Ramos (cell line): ENCODE measurements around the gene TOM1.

Experiments
- in situ Hi-C: fragments of 300-500 bp; cut with MboI; formaldehyde crosslinking; loops from one replicate; pipeline ENCODE4 v1.14.3; 2022; ENCODE audit warnings: low sequenced_read_pairs; ENCODE audit not compliant: unreplicated experiment

TOM1 gene

DNA sequence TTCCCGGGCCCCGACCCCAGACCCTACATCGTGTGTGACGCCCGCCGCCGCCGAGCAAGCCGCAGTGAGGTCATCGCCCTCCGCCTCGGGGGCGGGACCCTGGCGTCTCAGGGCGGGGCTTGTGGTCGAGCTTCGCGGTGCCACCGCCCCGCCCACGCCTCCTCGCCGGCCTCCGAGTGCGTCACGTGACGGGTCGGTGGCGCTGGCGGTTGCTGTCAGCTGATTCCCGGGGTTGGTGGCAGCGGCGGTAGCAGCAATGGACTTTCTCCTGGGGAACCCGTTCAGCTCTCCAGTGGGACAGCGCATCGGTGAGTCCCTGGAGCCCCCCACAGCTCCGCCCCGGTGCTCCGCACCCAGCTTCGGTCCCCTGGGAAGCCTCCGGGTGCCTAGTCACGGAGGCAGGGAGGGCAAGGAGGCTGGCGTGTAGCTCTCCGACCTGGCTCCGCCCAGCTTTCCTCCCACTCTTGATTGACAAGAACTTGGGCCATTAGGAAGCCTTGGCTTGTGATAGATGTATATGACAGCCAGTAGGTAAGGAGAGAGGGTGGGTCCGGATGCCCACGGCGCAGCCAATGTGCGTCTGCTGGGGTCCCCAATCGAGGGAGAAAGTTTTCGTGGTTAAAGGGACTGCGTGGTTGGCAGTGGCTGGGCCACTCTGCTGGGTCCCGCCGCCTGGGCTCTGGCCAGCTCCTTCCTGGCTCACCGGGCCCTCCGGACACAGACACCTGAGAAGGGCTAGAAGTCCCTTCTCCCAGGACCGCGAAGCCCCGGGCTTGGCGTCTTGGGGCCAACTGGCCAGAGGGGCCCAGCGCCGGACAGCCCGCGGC, at the start of gene TOM1:
Gene TOM1 (plus strand): TSS at position 222 of the 827 bp plus-strand sequence. CDS start 35 bp downstream, at position 257.
- in situ Hi-C loops, result no loop called here

DNA sequence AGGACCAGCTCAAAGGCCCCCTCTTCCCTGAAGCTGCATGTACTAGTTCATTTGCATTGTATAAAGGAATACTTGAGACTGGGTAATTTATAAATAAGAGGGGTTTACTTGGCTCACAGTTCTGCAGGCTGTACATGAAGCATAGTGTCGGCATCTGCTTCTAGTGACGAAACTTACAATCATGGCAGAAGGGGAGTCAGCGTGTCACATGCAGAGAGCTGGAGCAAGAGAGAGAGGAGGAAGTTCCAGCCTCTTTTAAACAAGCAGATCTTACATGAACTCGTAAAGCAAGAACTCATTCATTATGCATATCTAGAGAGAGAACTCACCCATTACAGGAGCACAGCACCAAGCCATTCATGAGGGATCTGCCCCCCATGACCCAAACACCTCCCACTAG, 49.5 kb upstream of the TOM1 start:
- in situ Hi-C loops, result no loop called here

DNA sequence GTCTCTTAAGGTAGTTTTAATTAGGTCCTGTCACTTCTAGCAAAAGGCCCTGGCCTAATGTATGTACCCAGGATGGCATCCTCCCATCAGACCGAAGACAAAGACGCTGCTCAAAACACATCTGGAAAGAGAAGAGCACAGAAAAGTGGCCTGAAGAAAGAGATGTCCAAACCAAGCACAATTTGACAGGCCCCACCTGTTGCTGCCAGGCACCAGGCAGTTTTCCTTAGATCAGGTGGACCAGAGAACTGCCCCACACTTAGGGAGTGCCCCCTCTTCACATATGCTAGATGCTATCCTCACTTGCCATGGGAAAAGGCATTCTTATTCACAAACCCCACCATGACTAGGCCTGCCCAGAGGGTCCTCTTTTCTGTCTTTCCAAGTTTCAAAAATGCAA, 45.7 kb upstream of the TOM1 start:
- in situ Hi-C loops, result no loop called here

DNA sequence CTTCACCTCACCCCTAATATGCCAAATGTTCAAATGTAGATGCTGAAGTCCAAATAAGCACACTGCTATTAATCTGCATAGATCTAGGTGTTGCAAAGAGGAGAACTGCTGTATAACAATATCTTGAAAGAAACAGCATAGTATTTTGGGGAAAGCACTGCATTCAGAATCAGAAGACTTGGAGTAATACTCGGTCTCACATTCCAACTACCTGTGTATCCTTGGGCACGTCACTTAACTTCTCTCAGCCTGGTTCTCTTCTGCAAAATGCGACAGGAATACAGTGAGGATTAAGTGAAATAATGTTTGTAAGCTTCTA, 42.7 kb upstream of the TOM1 start:
- in situ Hi-C loops, result no loop called here

DNA sequence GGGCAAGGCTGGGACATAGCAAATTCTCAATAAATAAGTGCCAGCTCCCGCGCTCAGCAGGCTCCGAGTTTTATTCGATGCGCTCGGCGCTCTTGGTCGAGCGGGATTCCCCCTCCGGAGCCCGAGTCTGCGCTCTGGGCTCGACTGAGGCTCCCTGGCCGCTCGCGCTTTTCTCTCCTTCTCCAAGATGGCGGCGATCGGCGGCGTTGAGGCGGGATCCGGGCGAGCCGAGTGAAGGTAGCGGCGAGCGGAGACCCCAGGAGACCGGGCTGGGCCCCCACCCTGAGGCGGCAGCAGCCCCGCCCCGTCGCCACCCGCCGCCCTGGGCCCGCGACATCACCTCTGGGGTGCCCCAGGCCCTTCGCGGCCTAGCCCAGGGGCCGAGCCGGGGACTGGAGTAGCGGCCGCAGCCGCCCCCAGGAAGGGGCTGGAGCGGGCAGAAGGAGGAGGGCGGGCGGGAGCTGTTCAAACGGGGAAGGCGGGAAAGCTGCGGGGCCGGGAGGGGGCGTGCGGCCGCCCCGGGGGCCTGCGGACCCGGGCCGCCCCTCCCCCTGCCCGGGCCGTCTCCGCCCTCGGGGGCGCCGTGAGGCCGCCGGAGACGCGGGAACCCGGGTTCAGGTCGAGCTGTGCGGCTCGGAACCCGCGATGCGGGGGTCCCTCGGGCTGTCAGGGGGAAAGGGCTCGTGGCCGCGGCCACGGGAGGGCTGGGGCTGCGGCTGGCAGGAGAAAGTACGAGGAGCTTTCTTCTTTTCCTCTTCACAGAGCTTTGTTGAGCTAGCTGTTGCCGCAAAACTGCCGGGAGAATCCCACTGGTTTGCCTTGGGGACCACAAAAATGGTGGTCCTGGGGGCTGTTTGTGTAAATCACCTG, 42.1 kb upstream of the TOM1 start, which contains the start of gene HMGXB4:
Gene HMGXB4 (plus strand): TSS at position 173 of the 870 bp plus-strand sequence. CDS start 4,898 bp downstream, outside the sequence.
- in situ Hi-C loops, result no loop called here

DNA sequence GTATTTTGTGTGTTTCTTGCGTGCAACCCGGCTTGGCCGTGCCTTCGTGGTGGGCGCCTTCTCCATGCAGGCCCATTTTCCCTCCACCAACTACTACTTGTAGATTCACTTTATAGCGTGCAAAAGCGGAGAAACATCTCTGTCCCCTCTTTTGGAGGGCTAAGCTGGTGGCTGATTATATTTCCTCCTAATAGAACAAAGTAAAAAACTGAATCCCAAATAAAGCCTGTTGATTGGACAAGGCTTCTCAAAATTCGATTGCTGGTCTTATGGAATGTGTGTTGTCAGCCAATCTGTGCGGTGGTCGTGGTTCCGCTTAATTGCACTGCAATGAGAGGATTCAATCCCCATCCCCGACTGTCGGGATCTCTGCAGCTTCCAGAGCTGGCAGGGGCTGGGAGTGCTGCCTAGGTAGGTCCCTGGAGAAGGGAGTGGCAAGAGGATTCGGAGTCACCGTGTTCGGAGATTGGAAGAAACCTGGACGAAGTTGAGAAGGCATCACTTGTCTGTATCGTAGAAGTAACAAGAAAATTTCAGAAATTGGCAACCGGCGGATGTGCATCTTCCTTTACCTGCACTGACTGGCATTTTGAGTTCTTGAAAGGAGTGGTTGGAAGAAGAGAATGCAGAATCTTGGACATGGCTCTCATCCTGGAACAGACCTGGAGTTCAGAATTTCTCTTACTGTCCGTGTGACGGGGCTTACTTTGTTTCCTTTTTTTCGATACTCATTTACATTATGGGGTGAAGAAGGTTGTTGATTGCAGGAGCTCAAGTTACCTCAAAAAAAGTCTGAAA, 41.3 kb upstream of the TOM1 start:
- in situ Hi-C loops, result no loop called here

DNA sequence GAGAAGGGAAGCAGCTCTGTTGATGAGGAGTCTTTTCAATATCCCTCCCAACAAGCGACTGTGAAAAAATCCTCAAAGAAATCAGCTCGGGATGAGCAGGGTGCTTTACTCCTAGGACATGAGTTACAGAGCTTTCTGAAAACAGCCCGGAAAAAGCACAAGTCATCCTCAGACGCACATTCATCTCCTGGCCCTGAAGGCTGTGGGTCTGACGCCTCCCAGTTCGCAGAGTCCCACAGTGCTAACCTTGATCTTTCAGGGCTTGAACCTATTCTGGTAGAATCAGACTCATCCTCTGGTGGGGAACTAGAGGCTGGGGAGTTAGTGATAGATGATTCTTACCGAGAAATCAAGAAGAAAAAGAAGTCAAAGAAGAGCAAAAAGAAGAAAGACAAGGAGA, 34.7 kb upstream of the TOM1 start:
- in situ Hi-C loops, result no loop called here

DNA sequence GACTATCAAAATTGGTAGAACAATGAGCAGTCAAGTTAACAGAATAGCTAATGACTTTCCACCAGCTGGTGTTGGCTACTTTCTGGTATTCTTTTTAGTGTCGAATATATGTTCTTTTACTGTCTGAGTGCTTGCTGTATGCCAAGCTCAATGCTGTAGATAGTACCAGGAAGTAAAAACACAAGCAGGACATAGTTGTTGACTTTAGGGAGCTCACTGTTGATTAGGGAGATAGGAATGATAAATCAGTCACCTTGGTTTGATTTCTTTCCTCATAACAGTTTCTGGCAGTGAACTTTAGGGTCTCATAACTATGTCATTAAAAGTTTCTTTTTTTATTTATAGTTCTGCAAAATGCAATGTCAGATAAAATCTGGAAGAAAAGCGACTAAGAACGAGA, 33.4 kb upstream of the TOM1 start:
- in situ Hi-C loops, result no loop called here

DNA sequence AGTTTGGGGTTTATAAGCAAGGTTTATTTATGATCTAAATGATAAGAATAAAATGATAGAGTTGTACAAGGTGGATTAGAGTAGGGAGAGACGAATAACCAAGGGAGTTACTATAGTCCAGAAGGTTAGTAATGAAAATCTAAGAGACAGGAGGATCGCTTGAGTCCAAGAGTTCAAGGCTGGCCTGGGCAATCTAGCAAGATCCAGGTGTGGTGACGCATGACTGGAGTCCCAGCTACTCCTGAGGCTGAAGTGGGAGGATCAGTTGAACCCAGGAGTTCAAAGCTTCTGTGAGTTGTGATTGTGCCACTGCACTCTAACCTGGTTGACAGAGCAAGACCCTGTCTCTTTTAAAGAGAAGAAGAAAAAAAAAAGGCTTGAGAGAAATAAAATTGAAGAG, 30.1 kb upstream of the TOM1 start:
- in situ Hi-C loops, result no loop called here

DNA sequence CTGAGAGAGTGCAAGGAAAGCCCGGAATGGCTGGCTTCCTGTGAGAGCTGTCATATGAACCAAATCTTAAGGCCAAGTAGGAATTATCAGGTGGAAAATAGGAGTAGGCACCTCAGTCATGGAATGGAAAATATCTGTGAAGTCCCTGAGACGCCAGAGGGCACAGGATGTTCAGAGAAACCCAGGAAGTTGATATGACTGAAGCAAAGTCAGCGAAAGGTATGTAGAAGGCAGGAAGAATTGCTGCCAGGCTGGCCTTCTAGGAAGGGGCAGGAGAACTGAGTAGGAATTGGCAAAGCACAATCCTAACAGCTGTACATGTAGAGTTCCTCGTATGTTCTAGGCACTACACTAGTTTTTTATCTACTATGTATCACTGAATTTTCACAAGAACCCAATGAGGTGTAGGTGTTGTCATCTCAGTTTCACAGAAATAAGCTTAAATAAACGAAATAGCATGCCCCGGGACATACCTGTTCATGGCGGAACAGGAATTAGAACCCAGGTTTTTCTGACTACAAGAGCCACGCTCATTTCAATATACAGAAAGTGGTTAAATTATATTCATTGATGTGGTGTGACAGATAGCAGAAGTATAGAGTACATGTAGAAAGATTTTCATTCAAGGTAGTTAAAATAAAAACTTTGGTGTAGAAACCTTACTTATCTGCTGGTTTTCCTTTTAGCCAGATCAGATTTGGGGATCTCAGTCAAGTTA, 25.4 kb upstream of the TOM1 start:
- in situ Hi-C loops, result no loop called here

DNA sequence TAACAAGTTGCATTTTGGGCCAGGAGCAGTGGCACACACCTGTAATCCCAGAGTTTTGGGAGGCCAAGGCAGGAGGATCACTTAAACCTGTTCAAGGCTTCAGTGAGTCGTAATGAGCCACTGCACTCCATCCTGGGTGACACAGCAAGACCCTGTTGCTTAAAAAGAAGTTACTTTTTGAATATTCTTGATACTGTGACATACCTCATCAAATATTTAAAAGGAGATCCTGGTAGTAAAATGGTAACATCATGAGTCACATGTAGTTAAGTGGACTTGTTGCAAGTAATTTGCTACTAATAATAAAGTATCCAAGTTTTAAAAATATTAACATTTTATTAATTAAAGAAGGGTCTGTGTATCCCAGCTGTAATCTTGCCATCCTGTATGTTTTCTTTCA, 24.1 kb upstream of the TOM1 start:
- in situ Hi-C loops, result no loop called here

DNA sequence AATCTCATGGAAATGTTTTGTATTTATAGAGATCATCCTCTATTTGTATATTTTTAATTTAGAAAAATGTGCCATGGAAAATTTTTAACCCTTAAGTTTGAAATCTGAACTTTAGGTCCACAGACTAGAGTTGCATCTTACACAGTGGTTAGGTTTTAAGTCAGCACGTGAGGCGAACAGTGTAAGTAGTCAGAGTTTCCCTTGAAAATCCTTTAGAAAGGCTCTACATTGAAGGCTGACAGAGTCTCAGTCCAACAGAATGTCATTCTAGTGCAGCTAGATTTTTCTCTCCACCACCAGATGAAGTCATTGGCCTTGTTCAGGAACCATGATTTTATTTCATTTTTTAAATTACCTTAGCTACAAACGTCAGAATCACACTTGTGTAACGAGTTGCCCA, 23.7 kb upstream of the TOM1 start:
- in situ Hi-C loops, result no loop called here

DNA sequence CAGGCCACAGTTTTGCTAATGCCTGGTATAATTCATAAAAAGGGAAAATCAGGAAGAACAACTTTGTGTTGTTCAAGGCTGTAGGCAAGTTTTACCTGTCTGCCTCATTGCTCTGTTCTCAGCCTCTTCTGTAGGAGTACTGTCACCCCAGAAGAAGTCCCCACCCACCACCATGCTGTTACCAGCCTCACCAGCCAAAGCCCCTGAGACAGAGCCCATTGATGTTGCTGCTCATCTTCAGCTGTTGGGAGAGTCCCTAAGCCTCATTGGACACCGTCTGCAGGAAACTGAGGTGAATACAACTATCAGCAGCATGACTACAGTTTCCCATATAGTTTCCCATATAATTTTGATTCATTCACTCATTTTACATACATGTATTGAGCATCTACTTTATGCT, 11.6 kb upstream of the TOM1 start:
- in situ Hi-C loops, result no loop called here

DNA sequence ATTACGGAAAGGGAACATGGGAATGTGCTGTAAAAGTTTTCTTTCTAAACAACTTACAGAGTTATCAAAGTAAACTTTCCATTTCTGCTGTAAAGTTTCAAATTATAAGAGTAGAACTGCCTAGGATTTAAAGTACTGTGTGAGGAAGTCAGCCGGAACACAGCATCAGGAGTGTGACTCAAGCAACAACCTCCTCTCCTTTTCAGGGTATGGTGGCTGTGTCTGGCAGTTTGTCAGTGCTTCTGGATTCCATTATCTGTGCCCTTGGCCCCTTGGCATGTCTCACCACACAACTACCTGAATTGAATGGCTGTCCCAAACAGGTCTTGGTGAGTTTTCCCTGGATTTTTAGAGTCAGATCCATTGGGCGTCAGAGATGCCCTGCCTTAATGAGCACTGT, 6.9 kb upstream of the TOM1 start:
- in situ Hi-C loops, result no loop called here

DNA sequence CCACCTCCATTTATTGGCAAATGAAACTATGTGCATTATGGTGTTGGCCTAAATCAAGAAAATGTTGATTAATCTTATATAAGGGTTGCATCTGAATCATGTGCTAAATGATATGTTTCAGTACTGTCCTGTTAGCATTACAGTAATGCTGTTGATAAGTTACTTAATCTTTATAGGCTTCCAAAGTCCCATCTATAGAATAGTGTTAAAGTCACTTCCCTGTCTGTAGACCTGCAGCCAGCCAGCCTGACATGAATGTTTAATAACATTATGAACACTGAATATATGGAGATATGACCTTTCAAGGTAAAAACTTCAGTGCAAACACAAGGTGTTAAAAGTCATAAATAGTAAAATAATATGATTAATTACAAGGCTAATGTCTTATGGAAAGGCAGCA, 3.6 kb upstream of the TOM1 start:
- in situ Hi-C loops, result no loop called here

DNA sequence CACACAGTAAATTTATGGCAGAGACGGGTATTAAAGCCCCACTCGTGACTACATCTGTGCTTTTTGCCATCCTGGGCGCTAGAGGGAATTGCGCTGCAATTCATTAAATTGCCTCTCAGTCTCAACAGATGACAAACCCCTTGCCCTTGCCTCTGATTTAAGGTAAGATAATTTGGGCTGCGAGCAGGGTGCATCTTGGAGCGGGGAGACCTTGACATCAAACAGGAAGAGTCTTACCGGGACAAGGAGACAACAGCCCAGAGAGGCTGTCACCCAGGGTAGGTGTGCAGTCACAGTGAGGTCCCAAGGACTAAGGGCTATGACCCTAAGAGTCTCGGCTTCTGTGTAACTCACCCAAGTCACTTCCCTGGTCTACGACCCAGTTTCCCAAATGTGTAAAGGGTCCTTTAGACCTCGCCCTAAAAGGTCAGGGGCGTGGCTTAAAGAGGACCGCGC, 449 bp upstream of the TOM1 start:
- in situ Hi-C loops, result no loop called here

DNA sequence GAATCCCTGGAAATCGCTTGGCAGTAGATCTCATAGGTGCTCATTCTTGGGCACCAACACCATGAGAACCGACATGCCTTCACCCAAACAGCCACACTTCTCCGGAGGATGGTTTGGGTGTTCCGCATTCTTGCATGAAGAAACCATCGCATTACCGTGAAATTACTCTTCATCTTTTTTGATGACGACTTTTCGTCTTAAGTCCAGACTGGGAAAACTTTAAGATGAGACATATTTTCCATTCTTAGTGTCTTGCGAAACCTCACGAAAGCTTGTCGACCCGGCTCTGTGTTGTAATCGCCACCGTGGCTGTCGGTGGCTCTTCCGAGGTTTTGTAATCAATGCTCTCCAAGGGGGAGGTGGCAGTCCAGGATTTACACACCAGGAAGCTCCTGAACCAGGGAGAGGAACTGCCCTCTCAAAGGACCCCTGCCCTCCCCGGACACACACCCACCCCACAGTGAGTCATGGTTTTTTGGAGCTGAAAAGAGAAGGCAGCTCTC, 1.7 kb downstream of the TOM1 start:
- in situ Hi-C loops, result no loop called here

DNA sequence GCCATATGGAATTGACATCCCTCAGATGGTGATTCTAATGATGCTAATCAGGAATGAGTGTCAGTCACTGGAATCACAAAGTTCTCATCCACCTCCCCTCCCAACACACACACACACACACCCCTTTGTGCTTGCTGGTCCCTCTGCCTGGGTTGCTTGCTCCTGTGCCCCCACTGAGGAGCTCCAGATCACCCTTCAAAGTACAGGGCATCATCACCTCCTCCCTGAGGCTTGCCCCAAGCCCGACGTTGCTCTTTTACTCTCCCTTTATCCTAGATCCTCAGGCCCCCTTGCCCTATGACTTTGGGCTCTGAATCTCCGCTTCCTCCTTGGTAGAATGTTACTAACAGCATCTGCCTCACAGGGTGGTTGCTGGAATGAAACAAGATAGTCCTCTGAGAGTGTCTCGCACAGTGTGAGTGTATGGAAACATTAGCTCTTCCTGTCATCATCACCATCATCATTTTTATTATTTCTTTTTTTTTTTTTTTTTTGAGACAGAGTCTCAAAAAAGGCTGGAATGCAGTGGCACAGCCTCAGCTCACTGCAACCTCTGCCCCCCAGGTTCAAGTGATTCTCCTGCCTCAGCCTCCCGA, 3.4 kb downstream of the TOM1 start:
- in situ Hi-C loops, result no loop called here

DNA sequence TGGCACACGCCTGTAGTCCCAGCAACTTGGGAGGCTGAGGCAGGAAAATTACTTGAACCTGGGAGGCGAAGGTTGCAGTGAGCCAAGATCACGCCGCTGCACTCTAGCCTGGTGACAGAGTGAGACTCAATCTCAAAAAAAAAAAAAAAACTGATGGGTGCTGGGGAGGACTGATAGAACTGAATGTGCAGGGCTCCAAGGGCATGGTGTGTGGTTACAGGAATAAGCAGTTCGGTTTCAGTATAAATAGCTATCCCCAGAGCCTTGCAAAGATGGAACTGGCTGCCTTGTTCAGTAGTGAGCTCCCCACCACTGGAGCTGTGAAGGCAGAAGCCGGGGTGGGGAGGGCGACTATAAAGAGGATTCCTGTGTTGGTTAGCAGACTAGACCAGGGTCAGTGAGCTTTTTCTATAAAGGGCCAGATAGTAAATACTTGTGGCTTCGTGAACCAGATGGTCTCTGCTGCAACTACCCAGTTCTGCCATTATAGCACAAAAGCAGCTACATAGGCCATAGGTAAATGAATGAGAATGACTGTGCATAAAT, 5.9 kb downstream of the TOM1 start:
- in situ Hi-C loops, result no loop called here
